8988T (cell line): ENCODE results near the gene RXYLT1.

Experiments used
- DNase-seq: peaks from one replicate; pipeline ENCODE4 v3.0.0; 2011

The RXYLT1 gene

GRCh38 chr12:63844391-63845341 lies 65.0 kb downstream of the RXYLT1 start, which contains the start of gene SRGAP1:
TSS of gene SRGAP1 (plus strand) at chr12:63844700. CDS start at chr12:63844817, 117 bp downstream.
- peak; percentile 25 for DNase-seq

- DNase-seq, result no peak
Observed at GRCh38 chr12:63845726-63846125, 66.0 kb downstream of the RXYLT1 start.

GRCh38 chr12:63846238-63846967 lies 66.7 kb downstream of the RXYLT1 start:
- no peak for DNase-seq

GRCh38 chr12:63848450-63848849 lies 68.7 kb downstream of the RXYLT1 start:
- no peak for DNase-seq

GRCh38 chr12:63849106-63849620 lies 69.5 kb downstream of the RXYLT1 start:
- DNase-seq, result no peak

- no peak for DNase-seq
Observed at GRCh38 chr12:63849641-63850040, 69.9 kb downstream of the RXYLT1 start.

- no peak for DNase-seq
Observed at GRCh38 chr12:63853978-63854377, 74.3 kb downstream of the RXYLT1 start.

- no peak for DNase-seq
Observed at GRCh38 chr12:63855299-63855698, 75.6 kb downstream of the RXYLT1 start.

GRCh38 chr12:63857771-63858670 lies 78.3 kb downstream of the RXYLT1 start:
- DNase-seq, result no peak
